Neural cell (in vitro differentiated cells): ENCODE measurements around the gene SPCS1. TPM values are rescaled to one million over a fixed set of nuclear protein-coding genes. Genes with fewer than 3 reads are reported as not detected.

ENCODE experiments used
- H2AFZ ChIP-seq: fragments of 200-600, 300-800 bp; sonication (generic), shearing (Covaris generic); 2 replicates; pipeline ENCODE4 v1.6.0; 2014; ENCODE audit warnings: low read depth, mild to moderate bottlenecking, antibody characterized with exemption, low read length, moderate library complexity
- H3F3A ChIP-seq: fragments of 200-600 bp; shearing (Covaris generic); 2 replicates; pipeline ENCODE4 v1.6.1; 2016; ENCODE audit warnings: mild to moderate bottlenecking, moderate library complexity, mixed read lengths, antibody characterized with exemption, low read length; ENCODE audit not compliant: insufficient read depth, poor library complexity, severe bottlenecking
- H3K27ac ChIP-seq: fragments of 200-600, 300-800 bp; sonication (generic), shearing (Covaris generic); 2 replicates; pipeline ENCODE4 v1.5.1; 2014; ENCODE audit warnings: mild to moderate bottlenecking, low read length, moderate library complexity
- H3K27me3 ChIP-seq: fragments of 300-800, 200-600 bp; sonication (generic), shearing (Covaris generic); 2 replicates; pipeline ENCODE4 v1.6.0; 2014; ENCODE audit warnings: mild to moderate bottlenecking, low read depth, low read length, moderate library complexity; ENCODE audit not compliant: insufficient read depth
- H3K36me3 ChIP-seq: fragments of 300-800, 200-600 bp; sonication (generic), shearing (Covaris generic); 2 replicates; pipeline ENCODE4 v1.5.1; 2014; ENCODE audit warnings: mild to moderate bottlenecking, antibody characterized with exemption, low read length, moderate library complexity; ENCODE audit not compliant: insufficient read depth
- H3K4me2 ChIP-seq: fragments of 300-800, 200-600 bp; sonication (generic), shearing (Covaris generic); 2 replicates; pipeline ENCODE4 v1.6.0; 2014; ENCODE audit warnings: mild to moderate bottlenecking, low read length
- H3K4me3 ChIP-seq: fragments of 300-800, 200-600 bp; sonication (generic), shearing (Covaris generic); 2 replicates; pipeline ENCODE4 v1.5.1; 2014; ENCODE audit warnings: mild to moderate bottlenecking, low read length, moderate library complexity
- H3K79me2 ChIP-seq: fragments of 200-600 bp; shearing (Covaris generic); replicated peaks from 2 replicates; pipeline ENCODE4 v1.6.0; 2014; ENCODE audit warnings: mild to moderate bottlenecking, low read length, moderate library complexity; ENCODE audit not compliant: insufficient read depth
- H3K9ac ChIP-seq: fragments of 300-800, 200-600 bp; sonication (generic), shearing (Covaris generic); 2 replicates; pipeline ENCODE4 v1.6.1; 2016; ENCODE audit warnings: mild to moderate bottlenecking, low read length, mixed read lengths
- H3K9me2 ChIP-seq: fragments of 200-600 bp; shearing (Covaris generic); 2 replicates; pipeline ENCODE4 v1.6.1; 2016; ENCODE audit warnings: mild to moderate bottlenecking, low read length, mixed read lengths; ENCODE audit not compliant: insufficient read depth
- H3K9me3 ChIP-seq: fragments of 200-600, 300-800 bp; sonication (generic), shearing (Covaris generic); 2 replicates; pipeline ENCODE4 v1.6.1; 2016; ENCODE audit warnings: mild to moderate bottlenecking, mixed run types, low read length, moderate library complexity, mixed read lengths
- H4K20me1 ChIP-seq: fragments of 200-600 bp; shearing (Covaris generic); 2 replicates; pipeline ENCODE4 v1.6.1; 2016; ENCODE audit warnings: mild to moderate bottlenecking, mixed run types; ENCODE audit not compliant: insufficient read depth
- EZH2 ChIP-seq: fragments of 200-600, 300-800 bp; shearing (Covaris generic), sonication (generic); IDR thresholded peaks from 2 replicates; pipeline ENCODE4 v1.6.1; 2014; ENCODE audit warnings: antibody characterized with exemption, low read length, borderline replicate concordance, mild to moderate bottlenecking; ENCODE audit not compliant: insufficient read depth, poor library complexity, severe bottlenecking
- MXI1 ChIP-seq: fragments of 450-650 bp; conservative IDR thresholded peaks from 2 replicates; pipeline ENCODE4 v1.6.1; 2014; ENCODE audit warnings: antibody characterized with exemption, mild to moderate bottlenecking; ENCODE audit not compliant: poor library complexity, severe bottlenecking
- POLR2AphosphoS5 ChIP-seq: IDR thresholded peaks from 2 replicates; pipeline ENCODE4 v1.6.1; 2012
- RAD21 ChIP-seq: fragments of 450-650 bp; conservative IDR thresholded peaks from 2 replicates; pipeline ENCODE4 v1.6.1; 2014; ENCODE audit warnings: antibody characterized with exemption, mild to moderate bottlenecking, moderate library complexity
- SMC3 ChIP-seq: fragments of 450-650 bp; conservative IDR thresholded peaks from 2 replicates; pipeline ENCODE4 v1.6.1; 2014; ENCODE audit warnings: antibody characterized with exemption, mild to moderate bottlenecking, moderate library complexity; ENCODE audit not compliant: poor library complexity
- TAF1 ChIP-seq: IDR thresholded peaks from 2 replicates; pipeline ENCODE4 v1.6.1; 2012; ENCODE audit warnings: low read depth
- polyA plus RNA-seq: library from polyadenylated mRNA; depleted of rRNA; stranded (reverse); fragments of >200 nt; gene quantifications from 2 replicates; pipeline ENCODE4 v1.2.3, GENCODE V29; 2014
- TF ChIP-seq, protein P1 (sequence below): IDR thresholded peaks from 2 replicates; pipeline ENCODE4 v1.6.1; 2012; ENCODE audit warnings: borderline replicate concordance
- TF ChIP-seq, protein P2 (sequence below): fragments of 450-650 bp; IDR thresholded peaks from 2 replicates; pipeline ENCODE4 v1.5.1; 2014; ENCODE audit warnings: antibody characterized with exemption, mild to moderate bottlenecking, moderate library complexity; ENCODE audit not compliant: poor library complexity, severe bottlenecking

SPCS1 gene
- polyA plus RNA-seq, 1 donor from 2014 or later: 97.4 TPM

DNA sequence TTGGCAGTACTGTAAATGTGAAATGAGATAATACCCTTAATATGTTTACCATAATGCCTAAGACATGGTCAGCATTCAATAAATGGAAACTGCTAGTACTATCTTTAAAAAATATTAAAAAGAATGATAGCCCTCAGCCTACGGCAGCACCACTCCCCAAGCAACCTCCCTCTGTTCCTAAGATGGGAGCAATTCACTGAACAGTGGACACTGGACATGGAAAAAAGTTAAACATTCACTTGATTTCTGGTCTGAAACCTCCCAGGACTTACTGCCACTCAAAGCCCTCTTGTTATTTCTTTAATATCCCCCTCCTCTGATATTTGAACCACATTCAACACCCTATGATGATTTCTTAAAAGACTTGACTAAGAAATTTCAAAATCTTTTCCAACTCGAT lies 37.8 kb downstream of the SPCS1 start:
- no peak overlapping the region for H2AFZ ChIP-seq
- H3K27ac ChIP-seq: no peak overlapping the region
- TF ChIP-seq, protein P1, sequence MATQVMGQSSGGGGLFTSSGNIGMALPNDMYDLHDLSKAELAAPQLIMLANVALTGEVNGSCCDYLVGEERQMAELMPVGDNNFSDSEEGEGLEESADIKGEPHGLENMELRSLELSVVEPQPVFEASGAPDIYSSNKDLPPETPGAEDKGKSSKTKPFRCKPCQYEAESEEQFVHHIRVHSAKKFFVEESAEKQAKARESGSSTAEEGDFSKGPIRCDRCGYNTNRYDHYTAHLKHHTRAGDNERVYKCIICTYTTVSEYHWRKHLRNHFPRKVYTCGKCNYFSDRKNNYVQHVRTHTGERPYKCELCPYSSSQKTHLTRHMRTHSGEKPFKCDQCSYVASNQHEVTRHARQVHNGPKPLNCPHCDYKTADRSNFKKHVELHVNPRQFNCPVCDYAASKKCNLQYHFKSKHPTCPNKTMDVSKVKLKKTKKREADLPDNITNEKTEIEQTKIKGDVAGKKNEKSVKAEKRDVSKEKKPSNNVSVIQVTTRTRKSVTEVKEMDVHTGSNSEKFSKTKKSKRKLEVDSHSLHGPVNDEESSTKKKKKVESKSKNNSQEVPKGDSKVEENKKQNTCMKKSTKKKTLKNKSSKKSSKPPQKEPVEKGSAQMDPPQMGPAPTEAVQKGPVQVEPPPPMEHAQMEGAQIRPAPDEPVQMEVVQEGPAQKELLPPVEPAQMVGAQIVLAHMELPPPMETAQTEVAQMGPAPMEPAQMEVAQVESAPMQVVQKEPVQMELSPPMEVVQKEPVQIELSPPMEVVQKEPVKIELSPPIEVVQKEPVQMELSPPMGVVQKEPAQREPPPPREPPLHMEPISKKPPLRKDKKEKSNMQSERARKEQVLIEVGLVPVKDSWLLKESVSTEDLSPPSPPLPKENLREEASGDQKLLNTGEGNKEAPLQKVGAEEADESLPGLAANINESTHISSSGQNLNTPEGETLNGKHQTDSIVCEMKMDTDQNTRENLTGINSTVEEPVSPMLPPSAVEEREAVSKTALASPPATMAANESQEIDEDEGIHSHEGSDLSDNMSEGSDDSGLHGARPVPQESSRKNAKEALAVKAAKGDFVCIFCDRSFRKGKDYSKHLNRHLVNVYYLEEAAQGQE: no peak
- TF ChIP-seq RAD21 (no peak), MXI1 (no peak)
- TF ChIP-seq, protein P2, sequence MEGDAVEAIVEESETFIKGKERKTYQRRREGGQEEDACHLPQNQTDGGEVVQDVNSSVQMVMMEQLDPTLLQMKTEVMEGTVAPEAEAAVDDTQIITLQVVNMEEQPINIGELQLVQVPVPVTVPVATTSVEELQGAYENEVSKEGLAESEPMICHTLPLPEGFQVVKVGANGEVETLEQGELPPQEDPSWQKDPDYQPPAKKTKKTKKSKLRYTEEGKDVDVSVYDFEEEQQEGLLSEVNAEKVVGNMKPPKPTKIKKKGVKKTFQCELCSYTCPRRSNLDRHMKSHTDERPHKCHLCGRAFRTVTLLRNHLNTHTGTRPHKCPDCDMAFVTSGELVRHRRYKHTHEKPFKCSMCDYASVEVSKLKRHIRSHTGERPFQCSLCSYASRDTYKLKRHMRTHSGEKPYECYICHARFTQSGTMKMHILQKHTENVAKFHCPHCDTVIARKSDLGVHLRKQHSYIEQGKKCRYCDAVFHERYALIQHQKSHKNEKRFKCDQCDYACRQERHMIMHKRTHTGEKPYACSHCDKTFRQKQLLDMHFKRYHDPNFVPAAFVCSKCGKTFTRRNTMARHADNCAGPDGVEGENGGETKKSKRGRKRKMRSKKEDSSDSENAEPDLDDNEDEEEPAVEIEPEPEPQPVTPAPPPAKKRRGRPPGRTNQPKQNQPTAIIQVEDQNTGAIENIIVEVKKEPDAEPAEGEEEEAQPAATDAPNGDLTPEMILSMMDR: no peak
- no peaks in the 10 kb centered on the region for H3K9me2 ChIP-seq
- no peaks in the 10 kb centered on the region for H3K27me3 ChIP-seq
- H3K79me2 ChIP-seq: no peaks in the 10 kb centered on the region
- H3K9me3 ChIP-seq: no peaks in the 10 kb centered on the region
- H4K20me1 ChIP-seq: no peaks in the 10 kb centered on the region
- H3F3A ChIP-seq: no peaks in the 10 kb centered on the region
- H3K4me3 ChIP-seq: no peak overlapping the region
- H3K9ac ChIP-seq: no peak overlapping the region
- no peak overlapping the region for H3K4me2 ChIP-seq
- H3K36me3 ChIP-seq: peaks cover 8% of the 10 kb centered on the region

DNA sequence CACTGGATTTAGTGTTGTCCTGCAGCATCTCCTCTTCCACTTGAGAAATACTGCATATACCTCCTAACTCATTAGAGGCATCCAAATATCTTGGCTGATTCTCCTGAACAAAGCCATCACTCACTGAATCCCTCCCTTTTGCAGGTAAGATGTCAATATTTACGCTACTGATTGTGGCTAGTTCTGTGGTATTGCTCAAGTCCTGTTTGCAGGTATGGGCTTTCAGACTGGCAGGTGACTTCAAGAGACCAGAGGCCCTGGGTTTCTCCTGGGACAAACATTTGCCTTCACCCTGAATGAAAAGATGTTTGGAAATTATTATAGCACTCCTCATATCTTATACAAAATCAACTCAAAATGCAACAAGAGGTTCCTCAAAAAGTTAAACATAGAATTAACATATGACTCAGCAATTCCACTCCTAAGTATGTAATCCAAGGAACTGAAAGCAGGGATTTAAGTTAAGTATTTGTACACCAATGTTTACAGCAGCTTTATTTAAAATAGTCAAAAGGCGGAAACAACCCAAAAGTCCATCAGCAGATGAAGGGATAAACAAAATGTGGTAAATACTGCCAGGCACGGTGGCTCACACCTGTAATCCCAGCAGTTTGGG lies 46.2 kb downstream of the SPCS1 start:
- no peak overlapping the region for H3K9ac ChIP-seq
- no peaks in the 10 kb centered on the region for H4K20me1 ChIP-seq
- no peaks in the 10 kb centered on the region for H3K27me3 ChIP-seq
- no peak overlapping the region for H3K4me2 ChIP-seq
- no peak overlapping the region for H3K4me3 ChIP-seq
- H3K79me2 ChIP-seq: no peaks in the 10 kb centered on the region
- no peaks in the 10 kb centered on the region for H3K36me3 ChIP-seq
- H3F3A ChIP-seq: no peaks in the 10 kb centered on the region
- H2AFZ ChIP-seq: no peak overlapping the region
- no peaks in the 10 kb centered on the region for H3K9me2 ChIP-seq
- H3K27ac ChIP-seq: no peak overlapping the region
- no peaks in the 10 kb centered on the region for H3K9me3 ChIP-seq
- no peak for TF ChIP-seq SMC3
- TF ChIP-seq, protein P1: no peak
- TF ChIP-seq POLR2AphosphoS5: no peak
- no peak for TF ChIP-seq RAD21
- no peak for TF ChIP-seq TAF1
- TF ChIP-seq, protein P2: no peak
- no peak for TF ChIP-seq EZH2
